ENCODE results near the gene CCDC82. TPM values are rescaled to one million over a fixed set of nuclear protein-coding genes. Genes with fewer than 3 reads are reported as not detected.

The CCDC82 gene
- total RNA-seq, 1 donor from 2014 or later = 56.3 TPM

- H3K4me3 Mint-ChIP-seq (ENCODE audit: unreplicated experiment) = no peak overlapping the region
- no peak overlapping the region for H3K27ac Mint-ChIP-seq (ENCODE audit: unreplicated experiment)
- no peaks in the 10 kb centered on the region for H3K36me3 Mint-ChIP-seq (ENCODE audit: unreplicated experiment)
- TF ChIP-seq CTCF (IDR thresholded peaks at IDR 0.05; ENCODE audit: partially characterized antibody, unreplicated experiment) = no peak
- no peak for DNase-seq
- H3K9me3 Mint-ChIP-seq (ENCODE audit: unreplicated experiment) = no peaks in the 10 kb centered on the region
- H3K4me1 Mint-ChIP-seq (ENCODE audit: low read depth, unreplicated experiment) = peaks cover 5% of the 10 kb centered on the region
- H3K27me3 Mint-ChIP-seq (ENCODE audit: unreplicated experiment) = no peaks in the 10 kb centered on the region
These were observed 70.9 kb downstream of the CCDC82 start for GRCh38 chr11:96318850-96319249.

- no peak overlapping the region for H3K4me3 Mint-ChIP-seq (ENCODE audit: unreplicated experiment)
These were observed 71.3 kb downstream of the CCDC82 start for GRCh38 chr11:96318399-96318798.

GRCh38 chr11:96317985-96318384, 71.7 kb downstream of the CCDC82 start:
- TF ChIP-seq CTCF (IDR thresholded peaks at IDR 0.05; ENCODE audit: partially characterized antibody, unreplicated experiment) = no peak
- no peak for DNase-seq
- Mint-ChIP-seq H3K36me3 (ENCODE audit: unreplicated experiment) (no peaks in the 10 kb centered on the region), H3K9me3 (ENCODE audit: unreplicated experiment) (no peaks in the 10 kb centered on the region), H3K4me3 (ENCODE audit: unreplicated experiment) (no peak overlapping the region), H3K4me1 (ENCODE audit: low read depth, unreplicated experiment) (peaks cover 6% of the 10 kb centered on the region), H3K27me3 (ENCODE audit: unreplicated experiment) (no peaks in the 10 kb centered on the region), H3K27ac (ENCODE audit: unreplicated experiment) (no peak overlapping the region)

More at GRCh38 chr11:96318399-96318798, 71.3 kb downstream of the CCDC82 start:
- Mint-ChIP-seq H3K36me3 (ENCODE audit: unreplicated experiment) (no peaks in the 10 kb centered on the region), H3K27ac (ENCODE audit: unreplicated experiment) (no peak overlapping the region), H3K9me3 (ENCODE audit: unreplicated experiment) (no peaks in the 10 kb centered on the region), H3K4me1 (ENCODE audit: low read depth, unreplicated experiment) (peaks cover 6% of the 10 kb centered on the region), H3K27me3 (ENCODE audit: unreplicated experiment) (no peaks in the 10 kb centered on the region)
- TF ChIP-seq CTCF (IDR thresholded peaks at IDR 0.05; ENCODE audit: partially characterized antibody, unreplicated experiment) = no peak
- no peak for DNase-seq

GRCh38 chr11:96317571-96317970, 72.1 kb downstream of the CCDC82 start:
- Mint-ChIP-seq H3K9me3 (ENCODE audit: unreplicated experiment) (no peaks in the 10 kb centered on the region), H3K36me3 (ENCODE audit: unreplicated experiment) (no peaks in the 10 kb centered on the region), H3K27me3 (ENCODE audit: unreplicated experiment) (no peaks in the 10 kb centered on the region), H3K4me3 (ENCODE audit: unreplicated experiment) (no peak overlapping the region), H3K27ac (ENCODE audit: unreplicated experiment) (no peak overlapping the region), H3K4me1 (ENCODE audit: low read depth, unreplicated experiment) (peaks cover 6% of the 10 kb centered on the region)
- no peak for DNase-seq
- no peak for TF ChIP-seq CTCF (IDR thresholded peaks at IDR 0.05; ENCODE audit: partially characterized antibody, unreplicated experiment)

GRCh38 chr11:96316869-96317268, 72.8 kb downstream of the CCDC82 start:
- H3K9me3 Mint-ChIP-seq (ENCODE audit: unreplicated experiment) = no peaks in the 10 kb centered on the region
- H3K4me1 Mint-ChIP-seq (ENCODE audit: low read depth, unreplicated experiment) = peaks cover 6% of the 10 kb centered on the region
- H3K36me3 Mint-ChIP-seq (ENCODE audit: unreplicated experiment) = no peaks in the 10 kb centered on the region
- DNase-seq = no peak
- no peaks in the 10 kb centered on the region for H3K27me3 Mint-ChIP-seq (ENCODE audit: unreplicated experiment)
- no peak overlapping the region for H3K27ac Mint-ChIP-seq (ENCODE audit: unreplicated experiment)
- no peak overlapping the region for H3K4me3 Mint-ChIP-seq (ENCODE audit: unreplicated experiment)
- TF ChIP-seq CTCF (IDR thresholded peaks at IDR 0.05; ENCODE audit: partially characterized antibody, unreplicated experiment) = no peak

All from glutamatergic neuron (in vitro differentiated cells).